Measurements from ENCODE around the gene SMPD3. TPM values are rescaled to one million over a fixed set of nuclear protein-coding genes. Genes with fewer than 3 reads are reported as not detected.

Gene SMPD3
- total and polyA plus RNA-seq, 9 donors, result 0.40 to 31.4 (median 2.2) TPM

DNA sequence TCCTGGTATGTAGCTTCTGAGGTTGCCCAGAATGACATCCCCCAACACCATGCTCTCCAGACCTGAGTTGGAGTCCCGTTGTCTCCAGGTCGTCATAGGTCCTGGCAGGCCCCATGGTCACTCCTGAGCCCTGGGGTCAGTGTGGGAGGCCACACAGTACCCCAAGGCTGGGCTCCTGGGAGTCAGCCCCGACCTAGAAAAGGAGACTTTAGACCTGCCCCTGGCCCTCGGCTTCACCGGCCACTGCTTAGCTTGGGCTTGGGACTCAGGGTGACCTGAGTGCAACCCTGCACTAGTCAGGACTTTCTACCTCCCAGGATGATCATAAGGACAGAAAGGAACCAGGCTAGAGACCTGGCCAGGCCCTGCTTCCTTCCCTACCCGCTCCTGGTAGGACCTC, 71.7 kb downstream of the SMPD3 start:
- H3K27ac ChIP-seq, result no peak overlapping the region
- no peak for DNase-seq
- WGBS, 3 donors, result 92 to 93% (median 93%) methylated on average over 6 of the region's 6 CpGs

DNA sequence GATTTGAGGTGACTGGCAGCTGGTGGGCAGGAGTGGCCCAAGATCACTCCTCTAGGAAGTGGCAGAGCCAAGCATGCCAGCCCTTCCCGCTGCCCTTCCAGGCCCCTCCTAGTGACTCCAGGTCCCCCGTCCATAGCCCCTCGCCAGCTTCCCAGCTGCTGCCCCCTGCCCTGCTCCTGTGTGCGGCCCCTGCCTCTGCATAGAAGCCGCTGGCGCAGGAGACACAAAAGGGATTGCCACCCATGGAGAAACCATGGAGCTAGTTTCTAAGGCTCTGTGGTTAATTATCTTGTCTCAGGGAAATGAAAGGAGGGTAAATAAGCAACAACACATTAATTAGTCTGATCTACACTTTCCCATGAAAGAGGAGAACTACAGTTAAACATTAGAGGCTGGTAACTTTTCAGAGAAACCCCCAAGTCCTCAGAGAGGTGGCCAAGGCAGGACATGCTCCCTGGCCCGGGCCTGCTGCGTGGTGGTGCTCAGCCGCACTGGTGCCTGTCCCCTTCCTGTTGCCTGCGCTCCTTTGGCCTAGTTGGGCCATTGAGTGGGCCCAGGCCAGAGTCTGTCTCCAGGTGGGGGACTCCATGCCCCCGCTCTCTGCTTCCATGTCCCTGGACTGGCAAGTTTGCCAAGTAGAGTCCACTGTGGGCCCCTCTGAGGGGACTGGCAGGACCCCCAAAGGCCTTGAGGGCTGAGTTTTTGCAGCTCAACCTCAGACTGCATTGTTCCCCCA, 72.3 kb downstream of the SMPD3 start:
- Histone ChIP-seq H3K9me3 (no peaks in the 10 kb centered on the region), H3K36me3 (no peaks in the 10 kb centered on the region), H3K27ac (no peak overlapping the region), H3K4me3 (no peak overlapping the region), H3K4me1 (ENCODE audit: insufficient read depth) (no peaks in the 10 kb centered on the region), H3K27me3 (no peaks in the 10 kb centered on the region)
- intact Hi-C loops (cut with DNase I), result no loop called here
- TF ChIP-seq, protein P1, sequence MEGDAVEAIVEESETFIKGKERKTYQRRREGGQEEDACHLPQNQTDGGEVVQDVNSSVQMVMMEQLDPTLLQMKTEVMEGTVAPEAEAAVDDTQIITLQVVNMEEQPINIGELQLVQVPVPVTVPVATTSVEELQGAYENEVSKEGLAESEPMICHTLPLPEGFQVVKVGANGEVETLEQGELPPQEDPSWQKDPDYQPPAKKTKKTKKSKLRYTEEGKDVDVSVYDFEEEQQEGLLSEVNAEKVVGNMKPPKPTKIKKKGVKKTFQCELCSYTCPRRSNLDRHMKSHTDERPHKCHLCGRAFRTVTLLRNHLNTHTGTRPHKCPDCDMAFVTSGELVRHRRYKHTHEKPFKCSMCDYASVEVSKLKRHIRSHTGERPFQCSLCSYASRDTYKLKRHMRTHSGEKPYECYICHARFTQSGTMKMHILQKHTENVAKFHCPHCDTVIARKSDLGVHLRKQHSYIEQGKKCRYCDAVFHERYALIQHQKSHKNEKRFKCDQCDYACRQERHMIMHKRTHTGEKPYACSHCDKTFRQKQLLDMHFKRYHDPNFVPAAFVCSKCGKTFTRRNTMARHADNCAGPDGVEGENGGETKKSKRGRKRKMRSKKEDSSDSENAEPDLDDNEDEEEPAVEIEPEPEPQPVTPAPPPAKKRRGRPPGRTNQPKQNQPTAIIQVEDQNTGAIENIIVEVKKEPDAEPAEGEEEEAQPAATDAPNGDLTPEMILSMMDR (IDR thresholded peaks at IDR 0.05), result no peak
- no peak for TF ChIP-seq POLR2A (IDR thresholded peaks at IDR 0.05)
- no peak for TF ChIP-seq EP300 (IDR thresholded peaks at IDR 0.05)
- WGBS, 3 donors, result 87 to 96% (median 95%) methylated on average over 11 of the region's 11 CpGs
- no peak for DNase-seq

More for the DNA sequence above, 71.7 kb downstream of the SMPD3 start:
- Histone ChIP-seq H3K4me1 (ENCODE audit: insufficient read depth) (no peaks in the 10 kb centered on the region), H3K4me3 (no peak overlapping the region), H3K27me3 (no peaks in the 10 kb centered on the region), H3K9me3 (no peaks in the 10 kb centered on the region), H3K36me3 (no peaks in the 10 kb centered on the region)
- TF ChIP-seq, protein P1 (IDR thresholded peaks at IDR 0.05), result no peak
- TF ChIP-seq EP300 (IDR thresholded peaks at IDR 0.05), result no peak
- no peak for TF ChIP-seq POLR2A (IDR thresholded peaks at IDR 0.05)
- intact Hi-C loops (cut with DNase I), result no loop called here

GRCh38 chr16:68374961-68375660, 73.2 kb downstream of the SMPD3 start:
- H3K4me3 ChIP-seq, result no peak overlapping the region
- H3K27ac ChIP-seq, result no peak overlapping the region
- TF ChIP-seq POLR2A (IDR thresholded peaks at IDR 0.05) (no peak), EP300 (IDR thresholded peaks at IDR 0.05) (no peak)
- TF ChIP-seq, protein P1 (IDR thresholded peaks at IDR 0.05), result no peak
- H3K27me3 ChIP-seq, result no peaks in the 10 kb centered on the region
- intact Hi-C loops (cut with DNase I), result no loop called here
- H3K36me3 ChIP-seq, result no peaks in the 10 kb centered on the region
- 83 to 87% (median 85%) methylated on average over 9 of the region's 9 CpGs for WGBS, 3 donors
- no peak for DNase-seq
- H3K9me3 ChIP-seq, result no peaks in the 10 kb centered on the region
- H3K4me1 ChIP-seq (ENCODE audit: insufficient read depth), result no peaks in the 10 kb centered on the region

GRCh38 chr16:68374246-68374805, 74.0 kb downstream of the SMPD3 start:
- WGBS, 3 donors, result 78 to 83% (median 82%) methylated on average over 10 of the region's 10 CpGs
- intact Hi-C loops (cut with DNase I), result no loop called here
- Histone ChIP-seq H3K9me3 (no peaks in the 10 kb centered on the region), H3K36me3 (no peaks in the 10 kb centered on the region), H3K27me3 (no peaks in the 10 kb centered on the region), H3K4me1 (ENCODE audit: insufficient read depth) (no peaks in the 10 kb centered on the region), H3K4me3 (no peak overlapping the region), H3K27ac (no peak overlapping the region)
- DNase-seq, result no peak
- TF ChIP-seq POLR2A (IDR thresholded peaks at IDR 0.05) (no peak), EP300 (IDR thresholded peaks at IDR 0.05) (no peak)
- TF ChIP-seq, protein P1 (IDR thresholded peaks at IDR 0.05), result no peak
